SIG-M5 (cell line): ENCODE data around the gene GCNT1.
A peak's percentile ranks its signal among the peaks of the same experiment; 100 is the strongest.
"Not testable (repeated sequence)": the region's sequence is repeated elsewhere in the genome, so short reads cannot be mapped to it uniquely, and the experiment has no call there.

Source experiments
- DNase-seq: peaks from one replicate; lab custom pipeline; 2025; lab: John Stamatoyannopoulos, UW

GCNT1 gene

DNA sequence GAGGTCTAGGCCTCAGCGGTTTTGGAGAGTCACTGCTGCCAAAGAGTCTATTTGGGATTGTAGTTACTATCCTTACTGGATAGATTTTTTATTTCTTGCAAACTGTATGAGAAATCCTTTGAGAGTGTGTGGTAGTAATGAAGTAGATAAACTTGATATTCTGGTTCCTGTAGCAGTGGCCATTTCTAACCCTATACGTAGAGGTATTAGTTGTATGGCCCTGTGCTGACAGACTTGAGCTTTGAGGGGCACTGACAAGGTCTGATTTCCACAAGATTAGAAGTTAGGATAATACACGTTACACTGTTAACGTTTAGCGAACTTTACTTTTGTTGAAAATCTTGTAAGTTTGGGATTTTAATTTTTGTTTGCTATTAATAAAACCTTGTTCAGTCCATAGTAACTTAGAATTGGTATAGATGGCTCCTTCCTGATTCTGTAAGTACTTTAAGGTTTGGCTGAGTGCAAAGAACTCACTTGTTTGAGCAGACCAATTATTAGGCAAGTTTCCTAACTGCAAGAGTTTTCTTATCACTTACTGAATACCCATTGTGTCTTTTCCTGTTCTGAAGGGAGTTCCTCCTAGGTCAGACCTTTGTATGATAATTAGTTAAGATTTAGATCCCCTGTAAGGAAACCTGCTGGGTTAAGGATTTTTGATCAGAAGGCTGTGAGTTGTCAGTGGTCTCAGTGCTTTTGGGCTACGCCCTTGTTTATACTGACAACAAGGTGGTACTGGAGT, 31.4 kb downstream of the GCNT1 start:
- no peak for DNase-seq

DNA sequence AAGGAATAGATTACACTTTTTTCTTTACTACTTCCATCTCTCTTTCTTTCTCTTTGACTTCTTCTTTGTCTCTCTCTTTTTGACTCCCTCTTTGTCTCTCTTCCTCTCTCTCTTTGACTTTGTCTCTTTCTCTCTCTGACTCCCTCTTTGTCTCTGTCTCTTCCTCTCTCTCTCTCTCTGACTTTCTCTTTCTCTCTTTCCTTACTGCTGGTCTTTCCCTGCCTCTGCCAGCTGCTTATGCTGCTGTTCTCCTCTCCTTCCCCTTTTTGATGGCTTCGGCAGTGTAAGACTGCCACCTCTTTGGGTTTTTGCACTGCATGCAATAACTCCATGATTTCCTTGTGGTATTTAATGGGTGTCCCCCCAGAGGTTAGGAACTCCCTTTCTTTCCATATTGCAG, 32.1 kb downstream of the GCNT1 start:
- DNase-seq = not testable (repeated sequence)

DNA sequence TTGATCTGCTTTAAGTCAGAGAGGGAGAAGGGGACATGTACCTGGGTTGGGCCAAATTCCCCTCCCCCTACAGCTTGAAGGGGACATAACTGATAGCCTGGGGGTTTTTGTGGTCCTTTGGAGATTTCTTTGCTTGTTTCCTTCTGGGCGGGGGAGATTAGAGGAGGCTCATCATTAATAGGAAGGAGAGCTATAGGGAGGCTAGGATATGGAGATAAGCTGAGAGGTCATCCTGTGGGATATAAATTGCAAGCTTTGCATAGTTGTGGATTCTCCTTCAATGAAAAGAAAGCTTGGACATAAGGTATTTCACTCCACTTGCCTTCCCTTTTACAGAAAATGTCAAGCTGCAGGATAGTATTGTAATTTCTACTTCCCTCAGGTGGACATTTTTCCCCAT, 34.5 kb downstream of the GCNT1 start:
- not testable (repeated sequence) for DNase-seq

DNA sequence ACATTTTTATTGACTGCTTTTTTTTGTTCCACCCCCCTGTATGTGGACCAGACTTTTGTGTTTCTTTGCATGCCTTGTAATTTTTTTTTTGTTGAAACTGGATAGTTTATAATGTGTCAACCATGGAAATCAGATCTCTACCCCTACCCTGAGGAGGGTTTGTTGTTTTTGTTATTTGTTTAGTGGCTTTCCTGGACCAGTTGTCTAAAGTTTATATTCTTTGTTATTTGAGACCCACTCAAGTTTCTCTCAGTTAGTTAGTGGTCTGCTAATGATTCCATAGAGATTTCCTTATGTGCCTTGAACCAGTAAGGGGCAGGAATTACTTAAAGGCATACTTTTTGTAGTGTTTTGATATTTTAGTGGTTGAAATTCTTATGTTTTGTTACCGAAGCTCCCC, 41.1 kb downstream of the GCNT1 start:
- DNase-seq = no peak

DNA sequence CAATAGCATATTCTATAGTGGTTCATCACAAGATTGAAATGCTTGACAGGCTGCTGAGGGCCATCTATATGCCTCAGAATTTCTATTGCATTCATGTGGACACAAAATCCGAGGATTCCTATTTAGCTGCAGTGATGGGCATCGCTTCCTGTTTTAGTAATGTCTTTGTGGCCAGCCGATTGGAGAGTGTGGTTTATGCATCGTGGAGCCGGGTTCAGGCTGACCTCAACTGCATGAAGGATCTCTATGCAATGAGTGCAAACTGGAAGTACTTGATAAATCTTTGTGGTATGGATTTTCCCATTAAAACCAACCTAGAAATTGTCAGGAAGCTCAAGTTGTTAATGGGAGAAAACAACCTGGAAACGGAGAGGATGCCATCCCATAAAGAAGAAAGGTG, 43.8 kb downstream of the GCNT1 start:
- DNase-seq = no peak

DNA sequence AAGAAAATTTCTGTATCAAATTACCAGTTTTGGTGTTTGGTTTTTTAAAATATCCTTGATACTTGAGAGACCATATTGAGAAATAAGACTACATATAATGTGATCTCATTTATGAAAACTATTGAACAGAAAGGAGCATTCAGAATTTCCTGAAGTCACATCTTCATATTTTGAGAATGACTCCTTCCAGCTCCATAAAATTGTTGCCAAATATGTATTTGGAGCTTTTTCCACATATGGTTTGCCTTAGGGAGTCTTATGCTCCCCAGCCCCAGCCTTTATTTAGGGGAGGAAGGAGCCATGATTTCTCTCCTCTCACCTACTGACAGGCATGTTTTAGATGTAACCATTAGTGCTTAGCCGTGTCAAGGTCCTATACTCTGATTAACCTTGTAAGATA, 51.1 kb downstream of the GCNT1 start:
- DNase-seq = no peak

DNA sequence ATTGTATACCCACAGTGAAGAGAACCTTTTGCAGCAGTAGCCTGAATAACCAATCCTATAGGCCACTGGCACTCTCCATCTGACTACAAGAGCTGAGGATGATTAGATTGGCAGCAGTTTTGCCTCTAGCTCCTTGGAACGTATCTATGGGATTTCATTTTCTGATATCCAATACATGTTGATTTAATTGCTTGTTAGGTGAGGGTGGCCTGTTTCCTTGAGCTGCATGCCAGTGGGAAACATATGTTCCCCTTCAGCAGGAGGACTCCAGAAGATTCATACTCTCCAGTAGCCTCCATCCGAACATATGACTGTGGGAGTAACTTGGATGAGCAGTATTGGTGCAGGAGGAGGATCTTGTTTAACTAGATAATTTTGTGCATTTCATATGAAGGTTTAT, 51.5 kb downstream of the GCNT1 start:
- no peak for DNase-seq

DNA sequence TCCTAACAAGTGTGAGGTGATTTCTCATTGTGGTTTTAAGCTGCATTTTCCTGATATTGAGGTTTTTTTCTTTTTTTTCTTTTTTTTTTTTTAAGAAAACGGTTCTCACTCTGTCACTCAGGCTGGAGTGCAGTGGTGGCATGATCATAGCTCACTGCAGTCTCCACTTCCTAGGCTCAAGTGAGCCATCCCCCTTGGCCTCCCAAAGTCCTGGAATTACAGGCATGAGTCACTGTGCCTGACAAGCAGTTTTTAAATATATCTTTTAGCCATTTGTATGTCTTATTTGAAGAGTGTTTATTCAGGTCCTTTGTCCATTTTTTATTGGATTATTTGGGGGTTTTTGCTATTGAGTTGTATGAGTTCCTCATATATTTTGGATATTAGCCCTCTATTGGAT, 53.8 kb downstream of the GCNT1 start:
- no peak for DNase-seq

DNA sequence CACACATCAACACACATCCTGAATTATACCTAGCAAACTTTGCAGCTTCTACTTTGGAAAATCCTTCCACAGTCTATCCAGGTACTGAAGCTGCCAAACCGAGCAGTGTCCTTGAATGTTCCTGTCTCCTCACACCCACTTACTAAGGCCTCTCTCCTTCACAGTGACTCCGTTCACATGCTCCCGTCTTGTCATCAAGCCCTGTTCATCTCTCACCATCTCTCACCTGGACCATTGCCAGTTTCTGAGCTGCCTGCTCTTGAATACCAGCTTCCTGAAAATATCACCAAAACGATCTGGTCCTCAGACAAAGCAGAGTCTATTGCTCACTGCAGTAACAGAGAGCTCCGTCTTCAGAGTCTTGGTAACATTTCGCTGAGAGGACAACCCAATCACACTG, 57.4 kb downstream of the GCNT1 start:
- DNase-seq = no peak

DNA sequence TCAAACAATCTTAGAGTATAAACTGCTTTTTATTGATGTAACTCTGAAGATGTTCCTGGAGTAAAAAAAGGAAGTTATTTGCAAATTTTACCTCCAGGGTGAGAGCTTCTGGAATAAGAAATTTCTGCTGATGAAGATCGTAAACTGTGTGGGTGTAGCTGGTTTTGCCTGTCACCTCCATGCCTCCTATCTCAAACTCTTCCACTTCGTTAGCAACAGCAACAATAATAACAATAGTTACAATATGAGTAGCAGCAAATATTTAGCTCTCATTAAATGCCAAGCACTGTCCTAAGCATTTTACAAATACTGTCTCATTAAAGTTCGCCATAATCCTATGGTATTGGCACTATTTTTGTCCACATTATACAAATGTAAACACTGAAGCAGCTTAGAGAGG, 57.9 kb downstream of the GCNT1 start:
- DNase-seq = no peak

DNA sequence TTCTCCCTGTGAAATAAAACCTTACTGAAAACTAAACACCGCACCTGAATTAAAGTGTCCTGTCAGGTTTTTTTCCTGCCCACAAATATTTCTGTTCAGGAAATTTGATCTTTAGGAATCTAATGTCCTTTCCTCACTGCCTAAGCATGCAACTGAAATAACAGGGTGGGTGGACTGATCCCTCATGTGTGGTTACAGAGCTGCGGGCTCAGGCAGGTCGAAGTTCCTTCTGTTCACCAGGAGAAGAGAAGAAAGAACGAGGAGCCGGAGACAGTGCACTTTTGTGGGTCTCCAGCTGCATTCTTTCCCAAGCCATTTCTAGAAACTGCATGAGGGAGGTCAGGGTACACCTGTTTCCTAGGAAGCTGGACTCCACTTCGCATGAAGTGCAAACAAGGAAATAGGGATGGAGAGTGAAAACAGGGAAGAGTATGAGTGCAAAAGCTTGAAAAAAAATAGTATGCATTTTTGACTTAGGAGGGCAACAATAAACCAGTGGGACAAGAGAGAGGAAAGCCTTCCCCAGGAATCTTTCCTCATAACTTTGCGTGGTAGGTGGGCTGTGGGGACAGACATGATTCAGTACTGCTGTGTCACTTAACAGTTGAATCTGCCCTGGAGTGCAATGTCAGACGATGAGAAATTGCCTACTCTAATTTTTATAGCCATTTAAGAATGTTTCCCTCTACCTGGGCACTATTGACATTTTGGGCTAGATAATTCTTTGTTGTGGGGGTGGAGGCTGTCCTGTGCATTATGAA, 60.3 kb downstream of the GCNT1 start:
- DNase-seq = no peak

DNA sequence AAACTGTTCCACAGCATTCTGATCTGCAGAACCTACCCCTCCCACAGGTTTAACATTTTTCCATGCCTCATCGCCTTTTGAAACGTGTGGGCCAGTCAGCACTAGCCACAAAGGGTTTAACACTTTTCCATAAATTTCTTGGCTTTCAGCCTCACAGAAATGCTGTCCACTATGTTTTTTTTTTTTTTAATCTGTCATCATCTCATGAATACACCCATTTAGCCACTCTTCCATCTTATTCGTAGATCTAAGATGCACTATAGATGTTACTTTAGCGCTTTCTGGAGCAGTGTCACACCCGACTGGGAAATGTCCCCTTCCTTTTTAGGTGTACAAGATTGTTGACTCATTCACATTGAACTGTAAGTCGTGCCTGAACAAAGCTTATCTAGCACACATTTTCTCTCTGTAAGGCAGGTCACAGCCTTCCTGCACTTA, 62.3 kb downstream of the GCNT1 start:
- DNase-seq = no peak

DNA sequence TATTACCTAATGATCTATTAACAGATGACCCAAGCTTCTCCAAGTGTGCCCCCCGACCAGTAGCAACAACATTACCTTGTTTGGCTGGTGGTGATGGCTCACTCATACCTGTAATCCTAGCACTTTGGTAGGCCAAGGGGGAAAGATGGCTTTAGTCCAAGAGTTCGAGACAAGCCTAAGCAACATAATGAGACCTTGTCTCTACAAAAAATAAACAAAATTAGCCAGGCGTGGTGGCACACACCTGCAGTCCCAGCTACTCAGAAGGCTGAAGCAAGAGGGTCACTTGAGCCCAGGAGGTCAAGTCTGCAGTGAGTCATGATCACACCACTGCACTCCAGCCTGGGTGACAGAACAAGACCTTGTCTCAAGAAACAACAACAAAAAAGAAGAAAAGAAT, 62.9 kb downstream of the GCNT1 start:
- no peak for DNase-seq

DNA sequence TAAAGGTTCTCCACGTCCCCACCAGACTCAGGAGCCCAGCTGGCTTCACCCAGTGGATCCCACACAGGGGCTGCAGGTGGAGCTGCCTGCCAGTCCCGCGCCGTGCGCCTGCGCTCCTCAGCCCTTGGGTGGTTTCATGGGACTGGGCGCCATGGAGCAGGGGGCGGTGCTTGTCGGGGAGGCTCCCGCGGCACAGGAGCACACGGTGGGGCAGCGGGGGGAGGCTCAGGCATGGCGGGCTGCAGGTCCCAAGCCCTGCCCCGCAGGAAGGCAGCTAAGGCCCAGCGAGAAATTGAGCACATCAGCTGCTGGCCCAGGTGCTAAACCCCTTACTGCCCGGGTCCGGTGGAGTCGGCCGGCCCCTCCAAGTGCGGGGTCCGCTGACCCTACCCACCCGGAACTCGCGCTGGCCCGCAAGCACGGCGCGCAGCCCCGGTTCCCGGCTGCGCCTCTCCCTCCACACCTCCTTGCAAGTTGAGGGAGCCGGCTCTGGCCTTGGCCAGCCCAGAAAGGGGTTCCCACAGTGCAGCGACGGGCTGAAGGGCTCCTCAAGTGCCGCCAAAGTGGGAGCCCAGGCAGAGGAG, 64.7 kb downstream of the GCNT1 start:
- DNase-seq = not testable (repeated sequence)

DNA sequence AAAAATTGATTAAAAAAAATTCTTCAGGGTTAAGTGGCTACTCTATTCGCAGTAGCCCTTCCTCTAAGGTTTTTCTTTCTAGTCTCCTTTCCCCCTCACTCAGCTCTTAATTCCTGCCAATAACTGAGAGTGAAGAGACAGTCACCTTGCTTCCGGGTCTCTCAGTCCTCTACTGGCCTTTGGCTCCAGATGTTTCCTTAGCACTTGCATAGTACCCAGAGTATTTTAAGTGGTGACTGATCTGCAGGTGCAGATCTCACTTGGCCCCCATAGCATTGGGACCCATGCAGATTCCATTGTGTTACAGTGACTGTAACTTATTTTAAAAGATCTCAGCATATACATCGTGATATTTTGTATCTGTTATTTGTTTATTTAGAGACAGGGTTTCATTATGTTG, 66.2 kb downstream of the GCNT1 start:
- no peak for DNase-seq

DNA sequence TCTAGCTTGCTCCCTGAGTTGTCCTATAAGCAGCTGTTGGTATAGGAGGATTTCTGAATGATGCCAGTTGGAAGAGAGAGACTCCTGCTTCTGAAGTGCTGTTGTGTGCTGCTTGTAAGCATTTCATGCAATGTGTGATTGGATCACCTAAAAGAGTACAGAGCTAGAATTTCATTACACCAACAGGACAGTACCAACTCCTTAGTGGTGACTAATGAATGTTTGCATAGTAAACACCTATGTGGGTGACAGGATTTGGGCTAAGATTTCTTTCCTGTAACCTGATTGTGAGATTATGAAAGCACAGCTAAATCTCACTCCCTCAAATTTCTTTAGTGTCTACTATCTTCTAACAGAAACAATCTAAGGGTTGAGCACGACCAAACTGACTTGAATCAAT, 67.0 kb downstream of the GCNT1 start:
- DNase-seq = no peak

DNA sequence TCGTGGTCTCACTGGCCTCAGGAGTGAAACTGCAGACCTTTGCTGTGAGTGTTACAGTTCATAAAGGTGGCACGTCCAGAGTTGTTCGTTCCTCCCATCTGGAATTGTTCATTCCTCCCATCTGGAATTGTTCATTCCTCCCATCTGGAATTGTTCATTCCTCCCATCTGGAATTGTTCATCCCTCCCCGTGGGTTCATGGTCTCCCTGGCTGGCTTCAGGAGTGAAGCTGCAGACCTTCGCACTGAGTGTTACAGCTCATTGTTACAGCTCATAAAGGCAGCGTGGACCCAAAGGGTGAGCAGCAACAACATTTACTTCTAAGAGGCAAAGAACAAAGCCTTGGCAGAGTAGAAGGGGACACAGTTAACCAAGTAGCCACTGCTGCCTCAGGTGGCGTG, 69.1 kb downstream of the GCNT1 start:
- DNase-seq = no peak

DNA sequence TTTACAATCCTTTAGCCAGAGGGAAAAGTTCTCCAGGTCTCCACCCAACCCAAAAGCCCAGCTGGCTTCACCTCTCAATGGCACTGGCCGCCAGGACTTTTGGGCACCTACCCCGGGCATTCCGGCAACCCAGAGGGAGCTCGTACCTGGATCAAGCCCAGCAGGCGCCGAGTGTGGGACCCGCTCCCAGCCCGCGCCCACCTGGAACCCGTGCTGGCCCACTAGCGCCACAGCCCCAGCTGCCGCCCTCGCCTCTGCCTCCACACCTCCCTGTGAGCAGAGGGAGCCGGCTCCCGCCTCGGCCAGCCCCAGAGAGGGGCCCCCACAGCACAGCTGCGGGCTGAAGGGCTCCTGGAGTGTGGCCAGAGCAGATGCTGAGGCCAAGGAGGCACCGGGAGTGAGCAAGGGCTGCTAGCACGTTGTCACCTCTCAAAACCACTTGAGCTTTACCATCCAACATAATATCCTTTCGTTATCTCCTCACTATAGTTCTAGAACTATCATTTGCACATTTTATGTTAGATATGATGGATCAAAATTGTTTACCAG, 69.7 kb downstream of the GCNT1 start:
- no peak for DNase-seq

DNA sequence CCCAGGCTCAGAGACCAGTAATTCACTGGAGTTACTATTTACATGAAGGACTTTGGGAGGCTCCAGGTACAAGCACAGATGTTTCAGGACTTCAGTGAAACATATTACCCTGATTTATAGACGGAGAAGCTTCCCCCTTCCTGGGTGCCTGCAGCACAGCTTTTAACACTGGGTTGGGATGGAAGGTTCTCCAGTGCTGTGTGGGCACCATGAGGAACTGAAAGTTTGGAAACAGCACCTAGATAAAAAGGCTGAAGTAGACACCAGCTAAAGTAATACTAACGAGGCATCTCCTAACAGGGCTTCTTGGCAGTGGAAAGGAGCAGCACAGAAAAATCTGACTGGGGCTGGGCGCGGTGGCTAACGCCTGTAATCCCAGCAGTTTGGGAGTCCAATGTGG, 70.7 kb downstream of the GCNT1 start:
- peak; percentile 3 for DNase-seq

DNA sequence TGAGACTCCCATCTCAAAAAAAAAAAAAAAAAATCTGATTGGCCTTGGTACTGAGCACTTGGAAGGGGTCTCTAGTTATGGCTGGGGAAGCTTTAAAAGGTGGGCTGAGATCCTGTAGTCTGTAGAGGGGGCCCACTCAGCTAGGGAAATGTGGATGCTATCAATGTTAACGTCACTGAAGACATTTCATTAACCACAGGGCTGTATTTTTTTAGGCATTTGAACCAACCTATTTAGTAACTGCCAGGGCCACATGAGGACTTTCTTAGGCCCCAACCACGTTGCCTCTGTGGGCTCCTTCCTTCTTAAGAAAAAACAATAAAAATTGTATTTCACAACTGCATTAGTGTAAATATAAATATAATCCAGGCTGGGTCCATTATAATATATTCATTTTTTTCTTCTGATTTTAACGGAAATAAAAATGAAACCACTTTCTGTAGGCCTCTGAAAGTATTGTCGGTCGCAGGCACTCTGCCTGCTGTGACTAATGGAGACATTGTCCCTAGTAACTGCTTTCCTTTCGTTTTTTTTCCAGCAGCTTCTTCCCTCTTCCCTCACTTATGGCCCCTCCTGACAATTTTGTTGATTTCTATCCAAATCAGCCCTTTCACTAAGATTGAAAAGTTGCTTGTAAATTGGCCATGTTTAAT, 71.6 kb downstream of the GCNT1 start:
- no peak for DNase-seq

DNA sequence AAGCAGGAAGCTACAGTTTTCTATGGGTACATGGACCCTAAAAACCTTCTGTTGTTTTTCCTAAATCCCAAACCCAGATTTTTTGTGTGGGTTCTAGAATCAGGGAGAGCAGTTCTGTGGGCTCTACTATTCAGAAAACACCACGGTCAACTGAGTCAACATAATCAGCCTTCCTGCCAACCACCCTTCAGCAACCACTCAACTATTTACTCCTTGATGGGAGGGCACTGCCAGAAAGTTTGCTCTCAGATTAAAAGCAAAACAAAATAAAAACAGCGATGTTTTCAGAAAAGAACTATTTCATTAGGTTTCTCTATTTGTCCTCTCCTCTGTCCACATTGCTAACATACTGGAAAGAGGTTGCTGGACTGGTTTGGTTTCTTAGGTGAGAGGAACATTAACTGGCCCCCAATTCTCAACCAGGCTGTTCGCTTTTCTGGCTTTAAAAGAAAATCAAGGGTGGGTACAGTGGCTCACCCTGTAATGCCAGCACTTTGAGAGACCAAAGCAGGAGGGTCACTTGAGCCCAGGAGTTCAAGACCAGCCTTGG, 72.3 kb downstream of the GCNT1 start:
- no peak for DNase-seq

DNA sequence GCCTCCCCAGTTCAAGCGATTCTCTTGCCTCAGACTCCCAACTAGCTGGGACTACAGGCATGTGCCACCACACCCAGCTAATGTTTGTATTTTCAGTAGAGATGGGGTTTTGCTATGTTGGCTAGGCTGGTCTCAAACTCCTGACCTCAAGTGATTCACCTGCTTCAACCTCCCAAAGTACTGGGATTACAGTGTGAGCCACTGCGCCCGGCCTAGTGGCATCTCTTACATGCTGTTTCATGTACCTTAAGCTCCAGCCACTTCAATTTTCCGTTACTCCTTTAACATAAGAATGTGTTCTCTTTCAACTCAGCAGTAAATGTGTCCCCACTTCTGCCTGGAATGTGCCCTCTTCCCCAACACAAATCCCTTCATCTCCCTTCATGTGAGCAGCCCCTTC, 73.9 kb downstream of the GCNT1 start:
- not testable (repeated sequence) for DNase-seq
